GM12878 (cell line): ENCODE data around the gene TMPRSS9. TPM values are rescaled to one million over a fixed set of nuclear protein-coding genes. Genes with fewer than 3 reads are reported as not detected.

Experiments used
- BACH1 ChIP-seq: fragments of 450-650 bp; IDR thresholded peaks from 2 replicates; pipeline ENCODE4 v1.6.1; 2017; ENCODE audit warnings: mild to moderate bottlenecking, borderline replicate concordance
- CUX1 ChIP-seq: IDR thresholded peaks from 2 replicates; pipeline ENCODE4 v1.6.1; 2012; ENCODE audit warnings: improper control_type of control experiment, low read depth, low read length; ENCODE audit not compliant: insufficient replicate concordance
- E4F1 ChIP-seq: fragments of 450-650 bp; IDR thresholded peaks from 2 replicates; pipeline ENCODE4 v1.6.1; 2018; ENCODE audit warnings: borderline replicate concordance, mild to moderate bottlenecking; ENCODE audit not compliant: partially characterized antibody
- HCFC1 ChIP-seq: fragments of 150-350 bp; IDR thresholded peaks from 2 replicates; pipeline ENCODE4 v1.6.1; 2014; ENCODE audit warnings: low read length
- IRF4 ChIP-seq: IDR thresholded peaks from 2 replicates; pipeline ENCODE4 v1.6.1; 2011; ENCODE audit warnings: low read depth, low read length
- KDM1A ChIP-seq: fragments of 200-600 bp; sonication (generic); IDR thresholded peaks from 2 replicates; pipeline ENCODE4 v1.6.1; 2016; ENCODE audit warnings: borderline replicate concordance
- LARP7 ChIP-seq: fragments of 450-650 bp; IDR thresholded peaks from 2 replicates; pipeline ENCODE4 v1.6.1; 2017; ENCODE audit warnings: mild to moderate bottlenecking
- MTA2 ChIP-seq: fragments of 450-650 bp; IDR thresholded peaks from 2 replicates; pipeline ENCODE4 v1.6.1; 2016; ENCODE audit warnings: low read depth, mild to moderate bottlenecking, moderate library complexity
- MYB ChIP-seq: fragments of 150-350 bp; IDR thresholded peaks from 2 replicates; pipeline ENCODE4 v1.6.1; 2014; ENCODE audit warnings: mild to moderate bottlenecking, low read depth, low read length, borderline replicate concordance
- PRDM15 ChIP-seq: fragments of 450-650 bp; formaldehyde crosslinking; IDR thresholded peaks from 2 replicates; pipeline ENCODE4 v1.4.0; 2020; ENCODE audit warnings: mild to moderate bottlenecking, moderate library complexity
- RB1 ChIP-seq: fragments of 450-650 bp; formaldehyde crosslinking; IDR thresholded peaks from 2 replicates; pipeline ENCODE4 v1.6.1; 2017; ENCODE audit warnings: mild to moderate bottlenecking, borderline replicate concordance
- SKIL ChIP-seq: fragments of 450-650 bp; IDR thresholded peaks from 2 replicates; pipeline ENCODE4 v1.6.1; 2017; ENCODE audit warnings: mild to moderate bottlenecking, low read depth, inconsistent platforms; ENCODE audit not compliant: poor library complexity, severe bottlenecking
- STAT1 ChIP-seq: fragments of 450-650 bp; conservative IDR thresholded peaks from 2 replicates; pipeline ENCODE4 v1.6.1; 2014; ENCODE audit warnings: antibody characterized with exemption, mild to moderate bottlenecking
- SUPT20H ChIP-seq: IDR thresholded peaks from 2 replicates; pipeline ENCODE4 v1.6.1; 2011; ENCODE audit warnings: low read depth, mild to moderate bottlenecking, low read length, moderate library complexity, borderline replicate concordance; ENCODE audit not compliant: control insufficient read depth
- TAF1 ChIP-seq: IDR thresholded peaks from 2 replicates; pipeline ENCODE4 v1.6.1; 2011; ENCODE audit warnings: mild to moderate bottlenecking, low read depth, low read length, borderline replicate concordance
- polyA plus RNA-seq, 11 experiments: library from polyadenylated mRNA; depleted of rRNA in 4 of 11; unstranded in 6 of 11; stranded (reverse) in 5 of 11; fragments of >200 nt; fragmentation: Nextera tagmentation in 4 of 11; fragmentation: Illumina TruSeq in 1 of 11; extraction: Ambion mirVana in 4 of 11; extraction: Trizol in 1 of 11; gene quantifications; 1 replicate in 1 of 11; 2 replicates in 10 of 11; pipeline versions ENCODE4 v1.2.1 to v1.2.3, GENCODE V29; 2011 to 2016; ENCODE audit warnings: inconsistent platforms in 2 of 11, missing spikeins in 2 of 11, low read depth in 1 of 11
- total RNA-seq, 4 experiments: library from RNA; depleted of rRNA in 3 of 4; stranded (reverse); fragments of >200 nt in 3 of 4; fragmentation: Illumina TruSeq in 1 of 4; extraction: Trizol in 1 of 4; gene quantifications; 2 replicates each; pipeline versions ENCODE4 v1.2.1 to v1.2.3, GENCODE V29; 2013 to 2021

TMPRSS9 gene
- total and polyA plus RNA-seq, 10 of the 15 experiments (the other 5 are each of a cell fraction or from before 2014, with no cell fraction given) = 0.24 TPM; not detected in 9

GRCh38 chr19:2474232-2475017 is 114.4 kb downstream of the TMPRSS9 start (continued):
- TF ChIP-seq PRDM15 (CRISPR knock-in tag) (no peak), MTA2 (no peak), HCFC1 (0 out of 2 replicates have a peak, but pooled peaks have one; percentile 41), BACH1 (0 out of 2 replicates have a peak, but pooled peaks have one; percentile 65), MYB (no peak), TAF1 (no peak), IRF4 (0 out of 2 replicates have a peak, but pooled peaks have one; percentile 20), E4F1 (no peak), SKIL (no peak), CUX1 (no peak), RB1 (peak; percentile 70; the same call in 1 of the 2 replicates), KDM1A (no peak), STAT1 (0 out of 2 replicates have a peak, but pooled peaks have one; percentile 61), LARP7 (peak; percentile 55; the same call in 1 of the 2 replicates), SUPT20H (no peak)
